Keratinocyte (primary cell): Measurements from ENCODE around the gene MGAT2. TPM values are rescaled to one million over a fixed set of nuclear protein-coding genes. Genes with fewer than 3 reads are reported as not detected.
"Not testable (repeated sequence)": the region's sequence is repeated elsewhere in the genome, so short reads cannot be mapped to it uniquely, and the experiment has no call there.

Experiments used
- DNase-seq: peaks from one replicate; pipeline ENCODE4 v3.0.0-alpha.2; 2011; ENCODE audit warnings: low read depth, missing footprints, low spot score
- FAIRE-seq: peaks from 2 replicates; lab custom pipeline; 2011; peaks lifted over from hg19 to GRCh38; lab: Jason Lieb, UNC
- H2AFZ ChIP-seq: 2 replicates; pipeline ENCODE4 v1.6.0; 2012; ENCODE audit warnings: low read length, control low read depth, inconsistent platforms; ENCODE audit not compliant: control insufficient read depth
- H3K27ac ChIP-seq: 2 replicates; pipeline ENCODE4 v1.5.1; 2011; ENCODE audit warnings: low read length; ENCODE audit not compliant: control insufficient read depth, insufficient read depth
- H3K27me3 ChIP-seq: 3 replicates; pipeline ENCODE4 v1.6.0; 2011; ENCODE audit warnings: low read length; ENCODE audit not compliant: control insufficient read depth, insufficient read depth; ENCODE audit errors: extremely low read depth
- H3K36me3 ChIP-seq, 2 experiments: 2 replicates in 1 of 2; 3 replicates in 1 of 2; pipeline ENCODE4 v1.5.1; 2011; ENCODE audit warnings: low read length in 2 of 2, mild to moderate bottlenecking in 1 of 2; ENCODE audit not compliant: control insufficient read depth in 2 of 2, insufficient read depth in 2 of 2; ENCODE audit errors: extremely low read depth in 1 of 2
- H3K4me1 ChIP-seq: 3 replicates; pipeline ENCODE4 v1.5.1; 2011; ENCODE audit warnings: low read length; ENCODE audit not compliant: control insufficient read depth, insufficient read depth; ENCODE audit errors: extremely low read depth
- H3K4me2 ChIP-seq: 3 replicates; pipeline ENCODE4 v1.6.0; 2011; ENCODE audit warnings: low read depth, low read length; ENCODE audit not compliant: control insufficient read depth, insufficient read depth; ENCODE audit errors: extremely low read depth
- H3K4me3 ChIP-seq, 3 experiments: fragments of 200-600 bp in 1 of 3; sonication (generic) in 1 of 3; 2 replicates in 2 of 3; 3 replicates in 1 of 3; pipeline ENCODE4 v1.5.1; 2011 to 2016; ENCODE audit warnings: low read length in 3 of 3, mild to moderate bottlenecking in 3 of 3, control low read depth in 2 of 3, inconsistent platforms in 1 of 3, low read depth in 1 of 3, mixed read lengths in 1 of 3, mixed run types in 1 of 3, moderate library complexity in 1 of 3; ENCODE audit not compliant: control insufficient read depth in 2 of 3, insufficient read depth in 2 of 3; ENCODE audit errors: extremely low read depth in 1 of 3
- H3K79me2 ChIP-seq: 2 replicates; pipeline ENCODE4 v1.6.0; 2012; ENCODE audit warnings: low read length; ENCODE audit not compliant: control insufficient read depth, insufficient read depth
- H3K9ac ChIP-seq: 3 replicates; pipeline ENCODE4 v1.6.0; 2011; ENCODE audit warnings: low read length; ENCODE audit not compliant: control insufficient read depth, insufficient read depth; ENCODE audit errors: extremely low read depth
- H3K9me1 ChIP-seq: 3 replicates; pipeline ENCODE4 v1.6.0; 2011; ENCODE audit warnings: low read length; ENCODE audit not compliant: control insufficient read depth, insufficient read depth; ENCODE audit errors: extremely low read depth
- H3K9me3 ChIP-seq: 2 replicates; pipeline ENCODE4 v1.5.1; 2012; ENCODE audit warnings: low read depth, low read length; ENCODE audit not compliant: control insufficient read depth
- H4K20me1 ChIP-seq: 3 replicates; pipeline ENCODE4 v1.6.0; 2011; ENCODE audit warnings: low read length; ENCODE audit not compliant: control insufficient read depth, insufficient read depth; ENCODE audit errors: extremely low read depth
- EZH2 ChIP-seq: IDR thresholded peaks from one replicate; pipeline ENCODE4 v1.6.1; 2012; ENCODE audit warnings: inconsistent platforms, mild to moderate bottlenecking, low read length, moderate library complexity
- dilution Hi-C: fragments of 300-500 bp; cut with MboI; formaldehyde crosslinking; loops from one replicate; pipeline ENCODE4 v1.7.0; 2020; ENCODE audit warnings: low sequenced_read_pairs; ENCODE audit not compliant: extremely low pct_ligation_motif_present
- polyA plus RNA-seq, 5 experiments: library from polyadenylated mRNA; depleted of rRNA in 3 of 5; stranded (reverse) in 3 of 5; stranded (forward) in 1 of 5; unstranded in 1 of 5; fragments of >200 nt; gene quantifications; 1 replicate in 1 of 5; 2 replicates in 3 of 5; 3 replicates in 1 of 5; pipeline versions ENCODE4 v1.2.1 to v1.2.3, GENCODE V29; 2011 to 2012; ENCODE audit warnings: missing spikeins in 2 of 5, low read depth in 1 of 5, low replicate concordance in 1 of 5
- TF ChIP-seq, protein P1 (sequence below), 3 experiments: IDR thresholded peaks in 1 of 3; conservative IDR thresholded peaks in 1 of 3; optimal IDR thresholded peaks in 1 of 3; 2 replicates in 2 of 3; 3 replicates in 1 of 3; pipeline versions ENCODE3 to v1.5.1; 2011; ENCODE audit warnings: low read length in 3 of 3, mild to moderate bottlenecking in 3 of 3, moderate library complexity in 2 of 3, control low read depth in 1 of 3, inconsistent platforms in 1 of 3; ENCODE audit not compliant: insufficient read depth in 2 of 3; ENCODE audit errors: extremely low read depth in 1 of 3

The MGAT2 gene
- polyA plus RNA-seq, 1 donor (not counting 4 experiments of a cell fraction or from before 2014, with no cell fraction given) = 24.0 TPM

DNA sequence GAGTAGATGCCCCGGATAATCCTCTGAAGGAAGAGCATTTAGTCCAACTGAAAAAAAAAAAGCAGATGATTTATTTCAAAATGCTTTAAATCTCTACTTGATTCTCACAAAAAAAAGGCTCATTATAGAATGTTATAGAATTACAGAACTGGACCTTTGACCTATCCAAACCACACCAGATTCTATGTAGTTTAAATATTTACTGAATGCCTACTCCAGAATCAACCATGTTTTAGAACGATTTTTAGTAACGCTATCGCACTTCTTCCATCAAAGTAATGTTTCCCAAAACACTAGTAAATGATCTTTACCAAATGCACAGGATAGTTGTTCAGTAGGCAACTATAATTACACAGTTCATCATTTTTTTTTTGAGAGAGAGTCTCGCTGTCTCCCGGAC lies 37.0 kb upstream of the MGAT2 start:
- Histone ChIP-seq H3K27ac (no peak overlapping the region), H3K4me3 (peak overlapping the region in 2 of 3 experiments; percentile 88 to 98), H3K9me3 (no peaks in the 10 kb centered on the region), H3K9me1 (no peaks in the 10 kb centered on the region), H2AFZ (no peak overlapping the region), H3K4me2 (peak overlapping the region; percentile 77), H3K36me3 (peaks cover 5 to 15% of the 10 kb centered on the region in 2 experiments), H4K20me1 (peaks cover 8% of the 10 kb centered on the region), H3K27me3 (no peaks in the 10 kb centered on the region), H3K9ac (no peak overlapping the region), H3K79me2 (peaks cover 59% of the 10 kb centered on the region), H3K4me1 (peaks cover 21% of the 10 kb centered on the region)
- TF ChIP-seq, protein P1, sequence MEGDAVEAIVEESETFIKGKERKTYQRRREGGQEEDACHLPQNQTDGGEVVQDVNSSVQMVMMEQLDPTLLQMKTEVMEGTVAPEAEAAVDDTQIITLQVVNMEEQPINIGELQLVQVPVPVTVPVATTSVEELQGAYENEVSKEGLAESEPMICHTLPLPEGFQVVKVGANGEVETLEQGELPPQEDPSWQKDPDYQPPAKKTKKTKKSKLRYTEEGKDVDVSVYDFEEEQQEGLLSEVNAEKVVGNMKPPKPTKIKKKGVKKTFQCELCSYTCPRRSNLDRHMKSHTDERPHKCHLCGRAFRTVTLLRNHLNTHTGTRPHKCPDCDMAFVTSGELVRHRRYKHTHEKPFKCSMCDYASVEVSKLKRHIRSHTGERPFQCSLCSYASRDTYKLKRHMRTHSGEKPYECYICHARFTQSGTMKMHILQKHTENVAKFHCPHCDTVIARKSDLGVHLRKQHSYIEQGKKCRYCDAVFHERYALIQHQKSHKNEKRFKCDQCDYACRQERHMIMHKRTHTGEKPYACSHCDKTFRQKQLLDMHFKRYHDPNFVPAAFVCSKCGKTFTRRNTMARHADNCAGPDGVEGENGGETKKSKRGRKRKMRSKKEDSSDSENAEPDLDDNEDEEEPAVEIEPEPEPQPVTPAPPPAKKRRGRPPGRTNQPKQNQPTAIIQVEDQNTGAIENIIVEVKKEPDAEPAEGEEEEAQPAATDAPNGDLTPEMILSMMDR (optimal IDR thresholded peaks at IDR 0.05 in 1 of 3, IDR thresholded peaks at IDR 0.05 in 1 of 3, conservative IDR thresholded peaks at IDR 0.05 in 1 of 3; ENCODE audit: extremely low read depth in 1 of 3, insufficient read depth in 2 of 3, low read length in 3 of 3) = no peak
- TF ChIP-seq EZH2 = no peak
- dilution Hi-C loops = no loop called here
- DNase-seq (no peak), FAIRE-seq (no peak)

DNA sequence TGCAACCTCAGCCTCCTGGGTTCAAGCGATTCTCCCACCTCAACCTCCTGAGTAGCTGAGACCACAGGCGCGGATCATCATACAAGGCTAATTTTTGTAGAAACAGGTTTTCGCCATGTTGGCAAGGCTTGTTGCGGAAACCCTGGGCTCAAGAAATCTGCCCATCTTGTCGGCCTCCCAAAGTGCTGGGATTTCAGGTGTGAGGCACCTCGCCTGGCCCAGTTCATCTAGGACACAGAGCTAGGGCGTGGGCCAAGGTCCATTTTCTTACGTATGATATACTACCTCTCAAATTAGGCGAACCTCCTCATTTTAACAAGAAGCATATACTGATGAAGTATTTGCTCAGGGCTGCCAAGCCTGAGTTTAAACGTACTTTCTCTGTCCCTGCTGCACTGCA lies 36.5 kb upstream of the MGAT2 start:
- Histone ChIP-seq H3K79me2 (peaks cover 59% of the 10 kb centered on the region), H3K36me3 (peaks cover 5 to 14% of the 10 kb centered on the region in 2 experiments), H3K27me3 (no peaks in the 10 kb centered on the region), H2AFZ (no peak overlapping the region), H3K9ac (peak overlapping the region; percentile 97), H3K4me2 (peak overlapping the region; percentile 77), H3K4me3 (peak overlapping the region; percentile 77 to 98 (median 88)), H3K27ac (peak overlapping the region; percentile 88), H4K20me1 (peaks cover 8% of the 10 kb centered on the region), H3K9me3 (no peaks in the 10 kb centered on the region), H3K4me1 (peaks cover 21% of the 10 kb centered on the region), H3K9me1 (no peaks in the 10 kb centered on the region)
- FAIRE-seq (no peak), DNase-seq (no peak)
- dilution Hi-C loops = no loop called here
- TF ChIP-seq, protein P1 (optimal IDR thresholded peaks at IDR 0.05 in 1 of 3, IDR thresholded peaks at IDR 0.05 in 1 of 3, conservative IDR thresholded peaks at IDR 0.05 in 1 of 3; ENCODE audit: extremely low read depth in 1 of 3, insufficient read depth in 2 of 3, low read length in 3 of 3) = no peak
- no peak for TF ChIP-seq EZH2

GRCh38 chr14:49584981-49585640 lies 35.5 kb upstream of the MGAT2 start:
- H3K79me2 ChIP-seq = peaks cover 50% of the 10 kb centered on the region
- H2AFZ ChIP-seq, H3K9me1 ChIP-seq, H3K27me3 ChIP-seq, DNase-seq, dilution Hi-C loops, H4K20me1 ChIP-seq, H3K9me3 ChIP-seq, H3K36me3 ChIP-seq, FAIRE-seq: not testable (repeated sequence)
- peak overlapping the region; percentile 77 to 98 (median 88) for H3K4me3 ChIP-seq
- peak overlapping the region; percentile 88 for H3K27ac ChIP-seq
- H3K4me1 ChIP-seq = peaks cover 19% of the 10 kb centered on the region
- H3K4me2 ChIP-seq = peak overlapping the region; percentile 77
- peak overlapping the region; percentile 97 for H3K9ac ChIP-seq
